Activated naive CD4-positive, alpha-beta T cell treated with anti-CD3 and anti-CD28 coated beads for 36 hours (primary cell): ENCODE results near the gene FGF11. TPM values are rescaled to one million over a fixed set of nuclear protein-coding genes. Genes with fewer than 3 reads are reported as not detected.

Source experiments
- CTCF ChIA-PET: fragments of 350-600 bp; sonication (Branson Sonifier 250); formaldehyde crosslinking; loops from one replicate; lab custom pipeline; 2021; ENCODE audit warnings: antibody characterized with exemption; lab: Charles Lee
- DNase-seq: peaks from one replicate; pipeline ENCODE4 v3.0.0-alpha.2; 2020
- H3K27ac Mint-ChIP-seq: one replicate; pipeline ENCODE4 v1.8.0; 2021; ENCODE audit warnings: mild to moderate bottlenecking, mixed read lengths
- H3K27me3 Mint-ChIP-seq: one replicate; pipeline ENCODE4 v1.8.0; 2021; ENCODE audit warnings: low read depth, mixed read lengths
- H3K36me3 Mint-ChIP-seq: one replicate; pipeline ENCODE4 v1.8.0; 2021; ENCODE audit warnings: low read depth, mixed read lengths
- H3K4me1 Mint-ChIP-seq: one replicate; pipeline ENCODE4 v1.8.0; 2021; ENCODE audit warnings: low read depth, mixed read lengths
- H3K4me3 Mint-ChIP-seq: one replicate; pipeline ENCODE4 v1.8.0; 2021; ENCODE audit warnings: mild to moderate bottlenecking, moderate library complexity, mixed read lengths
- H3K9me3 Mint-ChIP-seq: one replicate; pipeline ENCODE4 v1.8.0; 2021; ENCODE audit warnings: mixed read lengths
- intact Hi-C: fragments of 100-400 bp; cut with micrococcal nuclease; formaldehyde crosslinking; loops from one replicate; pipeline ENCODE4 v1.15.1; 2023
- total RNA-seq, 2 experiments: library from RNA; stranded (reverse); gene quantifications; one replicate each; pipeline ENCODE4 v1.2.3, GENCODE V29; 2021

FGF11 gene
- total RNA-seq, 2 experiments from 2014 or later = 1.3 to 1.6 TPM

DNA sequence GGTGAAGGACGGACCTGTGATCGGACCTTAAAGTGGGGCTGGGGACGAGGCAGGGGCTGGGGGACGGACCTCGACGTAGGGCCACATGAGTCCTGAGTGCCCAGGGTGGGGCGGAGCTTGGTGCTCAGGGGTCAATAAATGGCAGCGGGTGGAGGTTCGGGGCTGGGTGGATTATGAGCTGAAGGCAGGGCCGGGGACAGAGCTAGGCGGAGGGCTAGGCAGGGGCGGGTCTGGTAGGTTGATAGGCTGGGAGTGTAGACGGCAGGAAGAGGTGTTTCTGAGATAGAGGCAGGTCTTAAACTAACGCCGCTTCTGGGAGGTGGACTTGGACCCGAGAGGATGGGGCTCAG, 6.3 kb downstream of the FGF11 start:
- Mint-ChIP-seq H3K27ac (no peak overlapping the region), H3K27me3 (peaks cover 55% of the 10 kb centered on the region), H3K36me3 (peaks cover 5% of the 10 kb centered on the region), H3K9me3 (no peaks in the 10 kb centered on the region), H3K4me1 (peaks cover 29% of the 10 kb centered on the region), H3K4me3 (peak overlapping the region; percentile 68)
- CTCF ChIA-PET = interaction anchor here (0.5 to 2.2 kb wide), 4 partner anchors 9 to 115 kb away, joined by 3 to 14 read pairs (median 4); no protein-coding TSS in a partner anchor
- peak; percentile 53 for DNase-seq
- intact Hi-C loops = loop anchor here (1.0 kb wide), 1 partner anchor 8 kb away; no protein-coding TSS in a partner anchor

GRCh38 chr17:7448461-7448860, 9.1 kb downstream of the FGF11 start:
- DNase-seq = no peak
- intact Hi-C loops = no loop called here
- no peak overlapping the region for H3K27ac Mint-ChIP-seq
- H3K9me3 Mint-ChIP-seq = no peaks in the 10 kb centered on the region
- H3K27me3 Mint-ChIP-seq = peaks cover 34% of the 10 kb centered on the region
- no peak overlapping the region for H3K4me3 Mint-ChIP-seq
- H3K36me3 Mint-ChIP-seq = peaks cover 5% of the 10 kb centered on the region
- peaks cover 29% of the 10 kb centered on the region for H3K4me1 Mint-ChIP-seq
- CTCF ChIA-PET = interaction anchor here (1.9 kb wide), 1 partner anchor 112 kb away, joined by 4 read pairs; no protein-coding TSS in a partner anchor

DNA sequence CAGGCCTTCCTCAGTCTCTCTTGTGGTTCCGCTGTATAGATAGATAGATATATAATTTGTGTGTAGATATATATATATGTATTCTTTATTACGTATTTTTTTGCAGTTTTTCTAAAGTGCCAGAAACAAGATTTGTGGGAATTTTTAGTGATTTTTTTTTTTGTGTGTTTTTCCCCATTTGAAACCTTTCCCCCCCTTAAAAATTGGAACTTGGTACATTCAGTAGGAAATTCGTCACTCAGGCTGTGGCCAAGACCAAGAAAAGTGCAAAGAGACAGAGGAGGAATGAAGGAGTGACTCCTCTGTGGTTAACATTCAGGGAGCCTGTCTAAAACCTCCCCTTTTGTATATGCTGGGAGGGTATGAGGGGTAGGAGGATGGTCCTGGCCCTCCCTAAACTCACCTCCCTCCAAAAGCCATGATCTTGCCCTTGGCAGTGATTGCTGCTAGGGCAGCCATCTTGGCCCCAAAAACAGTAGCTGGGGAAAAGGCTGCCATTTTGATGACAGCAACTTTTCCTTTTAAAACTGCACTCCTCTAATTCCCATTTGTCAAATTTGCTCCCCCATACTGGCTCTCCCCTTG, 20.7 kb downstream of the FGF11 start:
- no peaks in the 10 kb centered on the region for H3K9me3 Mint-ChIP-seq
- CTCF ChIA-PET = interaction anchor here (0.6 kb wide), 1 partner anchor 186 kb away, joined by 4 read pairs; no protein-coding TSS in a partner anchor
- H3K36me3 Mint-ChIP-seq = no peaks in the 10 kb centered on the region
- H3K27me3 Mint-ChIP-seq = no peaks in the 10 kb centered on the region
- DNase-seq = no peak
- intact Hi-C loops = no loop called here
- no peak overlapping the region for H3K27ac Mint-ChIP-seq
- no peak overlapping the region for H3K4me3 Mint-ChIP-seq
- H3K4me1 Mint-ChIP-seq = peaks cover 7% of the 10 kb centered on the region

DNA sequence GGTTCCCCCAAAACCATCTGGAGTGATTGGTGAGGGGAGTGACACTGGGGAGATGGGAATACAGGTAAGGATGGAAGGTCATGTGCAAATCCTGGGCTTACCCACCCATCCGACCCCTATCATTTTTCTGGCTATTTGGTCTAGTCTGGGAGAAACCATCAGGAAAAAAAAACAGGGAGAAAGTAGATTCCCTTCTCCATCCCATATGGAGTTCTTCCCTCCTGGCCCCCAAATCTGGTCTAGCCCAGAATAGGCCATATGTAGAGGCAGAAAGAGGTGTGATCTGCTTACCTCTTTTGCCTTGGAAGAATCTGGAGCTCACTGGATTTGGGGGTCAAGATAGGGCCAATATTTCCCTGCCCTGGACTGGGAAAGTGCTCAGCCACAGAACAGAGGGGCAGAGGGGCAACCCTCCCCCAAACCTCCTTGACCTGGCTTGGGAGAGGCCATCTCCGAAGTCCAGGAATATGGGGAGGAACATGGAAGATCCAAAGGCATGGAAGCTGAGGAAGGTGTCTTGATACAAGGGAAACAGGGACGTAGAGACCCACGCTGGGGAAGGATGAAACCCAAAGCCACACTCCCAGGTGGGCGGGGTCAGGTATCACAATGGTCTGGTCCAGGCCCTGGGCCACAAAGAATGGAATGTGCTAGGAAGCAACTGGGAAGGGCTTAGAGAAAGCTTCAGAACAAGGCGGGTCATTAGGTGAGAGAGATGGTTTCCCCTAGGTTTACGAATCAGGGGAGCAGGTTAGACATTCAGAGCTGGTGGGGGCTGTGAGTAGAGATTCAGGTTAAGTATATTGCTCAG, 21.7 kb downstream of the FGF11 start:
- intact Hi-C loops = no loop called here
- no peak for DNase-seq
- peaks cover 5% of the 10 kb centered on the region for H3K4me1 Mint-ChIP-seq
- H3K36me3 Mint-ChIP-seq = peaks cover 2% of the 10 kb centered on the region
- CTCF ChIA-PET = no interaction called here
- H3K4me3 Mint-ChIP-seq = no peak overlapping the region
- no peaks in the 10 kb centered on the region for H3K27me3 Mint-ChIP-seq
- H3K9me3 Mint-ChIP-seq = no peaks in the 10 kb centered on the region
- no peak overlapping the region for H3K27ac Mint-ChIP-seq

- Mint-ChIP-seq H3K27me3 (no peaks in the 10 kb centered on the region), H3K9me3 (no peaks in the 10 kb centered on the region), H3K27ac (no peak overlapping the region), H3K4me3 (no peak overlapping the region), H3K4me1 (peaks cover 5% of the 10 kb centered on the region), H3K36me3 (peaks cover 3% of the 10 kb centered on the region)
- CTCF ChIA-PET = interaction anchor here (1.1 kb wide), 1 partner anchor 15 kb away, joined by 3 read pairs; no protein-coding TSS in a partner anchor
- DNase-seq = no peak
- intact Hi-C loops = no loop called here
Observed at GRCh38 chr17:7462474-7463371, 23.4 kb downstream of the FGF11 start.

- Mint-ChIP-seq H3K27ac (no peak overlapping the region), H3K4me1 (peaks cover 5% of the 10 kb centered on the region), H3K4me3 (no peak overlapping the region), H3K36me3 (peaks cover 3% of the 10 kb centered on the region), H3K9me3 (no peaks in the 10 kb centered on the region), H3K27me3 (no peaks in the 10 kb centered on the region)
- intact Hi-C loops = no loop called here
- no peak for DNase-seq
- CTCF ChIA-PET = interaction anchor here (1.1 kb wide), 1 partner anchor 14 kb away, joined by 3 read pairs; no protein-coding TSS in a partner anchor
Observed at GRCh38 chr17:7463372-7463846, 24.1 kb downstream of the FGF11 start.

DNA sequence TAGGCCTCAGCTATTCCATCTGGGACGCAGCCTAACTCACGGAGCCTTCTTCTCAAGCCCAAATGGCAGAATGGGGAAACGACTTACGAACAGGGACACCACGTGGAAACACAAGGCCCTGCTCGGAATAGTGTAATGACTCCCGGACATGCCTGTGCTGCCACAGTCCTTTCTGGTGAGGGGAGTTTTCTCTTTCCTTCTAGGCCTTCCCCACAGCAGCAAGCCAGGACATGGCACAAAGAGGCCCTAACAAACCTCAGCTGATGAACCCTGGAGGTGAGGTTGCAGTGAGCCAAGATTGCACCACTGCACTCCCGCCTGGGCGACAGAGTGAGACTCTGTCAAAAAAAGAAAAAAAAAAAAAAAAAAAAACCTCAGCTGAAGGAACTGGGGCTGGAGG, 24.8 kb downstream of the FGF11 start:
- no peaks in the 10 kb centered on the region for H3K27me3 Mint-ChIP-seq
- H3K9me3 Mint-ChIP-seq = no peaks in the 10 kb centered on the region
- H3K36me3 Mint-ChIP-seq = peaks cover 3% of the 10 kb centered on the region
- no peak overlapping the region for H3K27ac Mint-ChIP-seq
- peaks cover 5% of the 10 kb centered on the region for H3K4me1 Mint-ChIP-seq
- no peak for DNase-seq
- intact Hi-C loops = no loop called here
- CTCF ChIA-PET = no interaction called here
- no peak overlapping the region for H3K4me3 Mint-ChIP-seq

DNA sequence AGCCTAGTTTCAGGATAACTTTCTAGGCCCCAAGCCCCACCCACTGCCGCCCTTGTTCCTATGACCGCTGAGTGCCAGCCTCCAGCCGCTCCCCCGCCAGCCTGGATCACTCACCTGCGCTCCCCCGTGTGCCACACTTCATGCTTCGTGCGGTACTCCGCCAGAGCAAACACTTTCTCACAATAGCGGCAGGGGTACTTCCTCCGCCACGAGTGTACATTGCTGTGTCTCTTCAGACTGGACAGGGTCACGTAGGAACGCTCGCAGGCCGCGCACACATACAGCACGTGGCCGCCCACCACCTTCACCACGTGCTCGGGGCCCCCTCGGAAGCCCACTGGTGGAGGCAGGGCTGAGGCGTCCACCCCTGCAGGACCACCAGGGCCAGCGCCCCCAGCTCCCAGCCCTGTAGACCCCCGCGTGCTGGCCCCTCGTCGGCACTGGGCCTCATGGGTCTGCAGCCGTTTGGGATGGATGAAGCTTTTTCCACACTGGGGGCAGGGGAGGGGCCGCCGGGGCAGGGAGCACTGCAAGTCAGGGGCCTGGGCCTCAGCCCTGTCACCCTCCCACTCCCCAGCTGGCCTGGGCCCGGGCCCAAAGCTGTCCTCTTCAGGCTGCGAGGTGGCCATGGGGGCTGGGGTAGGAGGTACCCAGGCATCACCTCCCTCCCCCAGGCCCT, 26.4 kb downstream of the FGF11 start:
- H3K9me3 Mint-ChIP-seq = no peaks in the 10 kb centered on the region
- no peak overlapping the region for H3K4me3 Mint-ChIP-seq
- H3K36me3 Mint-ChIP-seq = peaks cover 3% of the 10 kb centered on the region
- CTCF ChIA-PET = no interaction called here
- peaks cover 5% of the 10 kb centered on the region for H3K4me1 Mint-ChIP-seq
- H3K27me3 Mint-ChIP-seq = no peaks in the 10 kb centered on the region
- intact Hi-C loops = no loop called here
- H3K27ac Mint-ChIP-seq = no peak overlapping the region
- DNase-seq = no peak

- intact Hi-C loops = no loop called here
- Mint-ChIP-seq H3K27me3 (no peaks in the 10 kb centered on the region), H3K4me1 (peaks cover 5% of the 10 kb centered on the region), H3K36me3 (peaks cover 3% of the 10 kb centered on the region), H3K27ac (no peak overlapping the region), H3K4me3 (no peak overlapping the region), H3K9me3 (no peaks in the 10 kb centered on the region)
- CTCF ChIA-PET = no interaction called here
- no peak for DNase-seq
Observed at GRCh38 chr17:7466318-7466638, 27.0 kb downstream of the FGF11 start.

- Mint-ChIP-seq H3K27me3 (no peaks in the 10 kb centered on the region), H3K27ac (peak overlapping the region; percentile 53), H3K36me3 (peaks cover 3% of the 10 kb centered on the region), H3K4me3 (no peak overlapping the region), H3K4me1 (peaks cover 8% of the 10 kb centered on the region), H3K9me3 (no peaks in the 10 kb centered on the region)
- CTCF ChIA-PET = no interaction called here
- intact Hi-C loops = no loop called here
- DNase-seq = no peak
Observed at GRCh38 chr17:7466639-7467341, 27.5 kb downstream of the FGF11 start.

- Mint-ChIP-seq H3K27me3 (no peaks in the 10 kb centered on the region), H3K9me3 (no peaks in the 10 kb centered on the region), H3K4me3 (no peak overlapping the region), H3K36me3 (peaks cover 3% of the 10 kb centered on the region), H3K4me1 (peaks cover 11% of the 10 kb centered on the region), H3K27ac (peak overlapping the region; percentile 5)
- DNase-seq = no peak
- intact Hi-C loops = no loop called here
- CTCF ChIA-PET = no interaction called here
Observed at GRCh38 chr17:7467498-7467897, 28.2 kb downstream of the FGF11 start.
